ENCODE data around the gene SCT.
A peak's percentile ranks its signal among the peaks of the same experiment; 100 is the strongest.

Gene SCT

GRCh38 chr11:621838-622237 lies 5.1 kb downstream of the SCT start:
- no peak for DNase-seq (ENCODE audit: low spot score)

- DNase-seq (ENCODE audit: low spot score) = no peak
Measured at GRCh38 chr11:620935-621814, 5.8 kb downstream of the SCT start.

GRCh38 chr11:620201-620600 lies 6.8 kb downstream of the SCT start:
- DNase-seq (ENCODE audit: low spot score) = no peak

GRCh38 chr11:619628-620050 lies 7.3 kb downstream of the SCT start:
- no peak for DNase-seq (ENCODE audit: low spot score)

- no peak for DNase-seq (ENCODE audit: low spot score)
Measured at GRCh38 chr11:618856-619627, 7.9 kb downstream of the SCT start.

GRCh38 chr11:617912-618682 lies 8.9 kb downstream of the SCT start:
- DNase-seq (ENCODE audit: low spot score) = no peak

- no peak for DNase-seq (ENCODE audit: low spot score)
Measured at GRCh38 chr11:617199-617911, 9.6 kb downstream of the SCT start.

GRCh38 chr11:616320-617198 lies 10.4 kb downstream of the SCT start:
- no peak for DNase-seq (ENCODE audit: low spot score)

- DNase-seq (ENCODE audit: low spot score) = peak; percentile 96
Measured at GRCh38 chr11:615504-616319, 11.3 kb downstream of the SCT start, which contains the start of gene IRF7. Gene IRF7 (minus strand): TSS chr11:615950. CDS start chr11:615364, 586 bp downstream.

GRCh38 chr11:614623-615503 lies 12.1 kb downstream of the SCT start:
- no peak for DNase-seq (ENCODE audit: low spot score)

- DNase-seq (ENCODE audit: low spot score) = no peak
Measured at GRCh38 chr11:614021-614622, 12.9 kb downstream of the SCT start.

GRCh38 chr11:613369-613968 lies 13.5 kb downstream of the SCT start:
- no peak for DNase-seq (ENCODE audit: low spot score)

- no peak for DNase-seq (ENCODE audit: low spot score)
Measured at GRCh38 chr11:612961-613300, 14.1 kb downstream of the SCT start.

- DNase-seq (ENCODE audit: low spot score) = no peak
Measured at GRCh38 chr11:612201-612960, 14.6 kb downstream of the SCT start.

- no peak for DNase-seq (ENCODE audit: low spot score)
Measured at GRCh38 chr11:611001-611996, 15.7 kb downstream of the SCT start.
